ENCODE data around the gene KRT17. TPM values are rescaled to one million over a fixed set of nuclear protein-coding genes. Genes with fewer than 3 reads are reported as not detected.

The KRT17 gene
- polyA plus RNA-seq, result 100 to 1,000 TPM in 1 of 2 donors, 10 to 100 TPM in 1; 92.9 to 191 TPM

- H3K27ac ChIP-seq (ENCODE audit: low read depth in 2 of 2, low read length in 1 of 2), result peak within 1 kb of the TSS in 1 of 2 donors; percentile 24
- peaks cover 2 to 28% of the 10 kb centered on the region in 2 donors for H3K4me1 ChIP-seq (ENCODE audit: control insufficient read depth in 2 of 2, insufficient read depth in 2 of 2, low read length in 1 of 2)
- peaks cover 0 to 2% of the 10 kb centered on the region in 2 donors for H3K9me3 ChIP-seq (ENCODE audit: control insufficient read depth in 2 of 2, insufficient read depth in 1 of 2, low read depth in 1 of 2, low read length in 1 of 2)
These were observed at the start of gene KRT17 for GRCh38 chr17:41624208-41625101. Gene KRT17 (minus strand): TSS chr17:41624575. CDS start chr17:41624509, 66 bp downstream.

GRCh38 chr17:41672153-41672552 lies 47.8 kb upstream of the KRT17 start:
- 73 to 78% methylated on average over 7 of the region's 7 CpGs for WGBS, 2 donors
- no peaks in the 10 kb centered on the region for H3K27me3 ChIP-seq (ENCODE audit: control insufficient read depth in 1 of 2, insufficient read depth in 2 of 2, low read length in 2 of 2)

More at GRCh38 chr17:41624208-41625101, at the start of gene KRT17:
- 43 to 53% methylated on average over 30 to 32 of the region's 33 CpGs for WGBS, 2 donors
- H3K4me3 ChIP-seq (ENCODE audit: low read depth in 1 of 2, low read length in 2 of 2), result peak within 1 kb of the TSS; percentile 13 to 20
- no peaks in the 10 kb centered on the region for H3K36me3 ChIP-seq (ENCODE audit: control insufficient read depth in 2 of 2, insufficient read depth in 2 of 2, low read length in 1 of 2)
- no peaks in the 10 kb centered on the region for H3K27me3 ChIP-seq (ENCODE audit: control insufficient read depth in 1 of 2, insufficient read depth in 2 of 2, low read length in 2 of 2)

GRCh38 chr17:41667280-41668041 lies 43.1 kb upstream of the KRT17 start:
- Histone ChIP-seq H3K4me1 (ENCODE audit: control insufficient read depth in 2 of 2, insufficient read depth in 2 of 2, low read length in 1 of 2) (peaks cover 3 to 17% of the 10 kb centered on the region in 2 donors), H3K9me3 (ENCODE audit: control insufficient read depth in 2 of 2, insufficient read depth in 1 of 2, low read depth in 1 of 2, low read length in 1 of 2) (no peaks in the 10 kb centered on the region), H3K4me3 (ENCODE audit: low read depth in 1 of 2, low read length in 2 of 2) (peak overlapping the region in 1 of 2 donors; percentile 61), H3K36me3 (ENCODE audit: control insufficient read depth in 2 of 2, insufficient read depth in 2 of 2, low read length in 1 of 2) (no peaks in the 10 kb centered on the region), H3K27me3 (ENCODE audit: control insufficient read depth in 1 of 2, insufficient read depth in 2 of 2, low read length in 2 of 2) (no peaks in the 10 kb centered on the region), H3K27ac (ENCODE audit: low read depth in 2 of 2, low read length in 1 of 2) (peak overlapping the region; percentile 72 to 97)
- 41 to 47% methylated on average over 23 of the region's 23 CpGs for WGBS, 2 donors

More at GRCh38 chr17:41672153-41672552, 47.8 kb upstream of the KRT17 start:
- Histone ChIP-seq H3K4me1 (ENCODE audit: control insufficient read depth in 2 of 2, insufficient read depth in 2 of 2, low read length in 1 of 2) (peaks cover 0 to 11% of the 10 kb centered on the region in 2 donors), H3K9me3 (ENCODE audit: control insufficient read depth in 2 of 2, insufficient read depth in 1 of 2, low read depth in 1 of 2, low read length in 1 of 2) (no peaks in the 10 kb centered on the region), H3K27ac (ENCODE audit: low read depth in 2 of 2, low read length in 1 of 2) (no peak overlapping the region), H3K36me3 (ENCODE audit: control insufficient read depth in 2 of 2, insufficient read depth in 2 of 2, low read length in 1 of 2) (no peaks in the 10 kb centered on the region), H3K4me3 (ENCODE audit: low read depth in 1 of 2, low read length in 2 of 2) (no peak overlapping the region)

DNA sequence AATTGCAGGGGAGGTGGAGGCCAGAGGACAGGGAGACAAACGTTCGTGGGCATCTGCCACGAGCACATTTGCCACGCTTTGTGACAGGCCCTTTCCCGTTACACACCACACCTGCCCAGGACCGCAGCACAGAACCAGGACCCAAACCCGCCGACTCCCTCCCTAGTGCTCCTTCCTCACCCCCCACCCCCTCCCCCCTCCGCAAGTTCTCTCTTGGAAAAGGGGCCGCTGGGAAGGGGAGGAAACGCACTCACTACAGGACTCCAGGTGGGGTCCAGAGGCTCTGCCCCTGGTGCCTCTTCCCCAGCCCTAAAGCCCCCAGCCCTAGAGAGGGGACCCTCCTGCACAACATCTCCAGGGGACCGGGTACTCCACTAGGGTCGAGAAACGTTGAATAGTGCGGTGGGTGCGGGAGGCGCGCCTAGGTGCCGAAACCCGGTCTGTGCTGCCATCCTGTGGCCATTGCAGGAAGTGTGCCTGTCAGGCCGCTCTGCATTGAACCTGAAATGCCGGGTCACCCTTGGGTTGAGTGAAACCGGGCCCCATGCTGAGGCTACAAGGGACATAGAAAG lies 42.4 kb upstream of the KRT17 start:
- Histone ChIP-seq H3K36me3 (ENCODE audit: control insufficient read depth in 2 of 2, insufficient read depth in 2 of 2, low read length in 1 of 2) (no peaks in the 10 kb centered on the region), H3K27me3 (ENCODE audit: control insufficient read depth in 1 of 2, insufficient read depth in 2 of 2, low read length in 2 of 2) (no peaks in the 10 kb centered on the region), H3K4me3 (ENCODE audit: low read depth in 1 of 2, low read length in 2 of 2) (peak overlapping the region; percentile 28 to 61), H3K9me3 (ENCODE audit: control insufficient read depth in 2 of 2, insufficient read depth in 1 of 2, low read depth in 1 of 2, low read length in 1 of 2) (no peaks in the 10 kb centered on the region), H3K4me1 (ENCODE audit: control insufficient read depth in 2 of 2, insufficient read depth in 2 of 2, low read length in 1 of 2) (peaks cover 3 to 18% of the 10 kb centered on the region in 2 donors), H3K27ac (ENCODE audit: low read depth in 2 of 2, low read length in 1 of 2) (peak overlapping the region; percentile 90 to 97)
- 0 to 1% methylated on average over 21 to 23 of the region's 23 CpGs for WGBS, 2 donors

- no peaks in the 10 kb centered on the region for H3K9me3 ChIP-seq (ENCODE audit: control insufficient read depth in 2 of 2, insufficient read depth in 1 of 2, low read depth in 1 of 2, low read length in 1 of 2)
- no peaks in the 10 kb centered on the region for H3K27me3 ChIP-seq (ENCODE audit: control insufficient read depth in 1 of 2, insufficient read depth in 2 of 2, low read length in 2 of 2)
- H3K36me3 ChIP-seq (ENCODE audit: control insufficient read depth in 2 of 2, insufficient read depth in 2 of 2, low read length in 1 of 2), result no peaks in the 10 kb centered on the region
- H3K4me3 ChIP-seq (ENCODE audit: low read depth in 1 of 2, low read length in 2 of 2), result peak overlapping the region in 1 of 2 donors; percentile 61
- WGBS, 2 donors, result 3% methylated on average over 11 of the region's 11 CpGs
- peak overlapping the region; percentile 90 to 97 for H3K27ac ChIP-seq (ENCODE audit: low read depth in 2 of 2, low read length in 1 of 2)
- peaks cover 3 to 18% of the 10 kb centered on the region in 2 donors for H3K4me1 ChIP-seq (ENCODE audit: control insufficient read depth in 2 of 2, insufficient read depth in 2 of 2, low read length in 1 of 2)
These were observed 41.9 kb upstream of the KRT17 start for GRCh38 chr17:41666237-41666641.

DNA sequence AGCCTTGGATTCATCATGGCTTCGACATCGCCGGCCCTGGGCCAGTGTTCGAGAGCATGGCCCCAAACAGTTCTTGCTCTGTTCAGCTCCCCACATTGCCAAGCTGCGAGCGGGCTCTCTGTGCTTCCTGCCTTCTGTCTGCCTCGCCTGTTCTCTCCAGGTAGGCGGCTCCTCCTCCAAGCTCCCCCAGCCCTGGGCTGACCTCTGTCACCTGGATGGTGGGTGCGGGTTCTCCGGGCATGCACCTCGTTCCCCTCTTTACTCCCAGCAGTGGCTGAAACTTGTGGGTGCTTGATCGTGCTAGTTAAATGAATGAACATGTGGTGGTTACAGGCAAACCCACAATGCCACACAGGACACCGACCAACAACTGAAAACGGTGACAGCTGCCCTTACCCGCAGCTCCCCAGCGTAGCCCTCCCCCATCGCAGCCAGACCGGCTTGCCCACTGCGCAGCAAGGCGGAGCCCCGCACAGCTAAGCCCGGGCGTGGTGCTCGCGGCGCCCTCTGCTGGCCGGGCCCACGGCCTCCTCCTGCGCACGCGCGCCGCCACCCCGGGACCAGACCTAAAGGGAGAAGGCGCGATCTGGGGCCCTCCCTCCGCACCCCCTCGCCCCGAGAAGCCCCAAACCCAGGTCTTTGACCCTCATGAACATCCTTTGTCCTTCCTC lies 41.3 kb upstream of the KRT17 start:
- WGBS, 2 donors, result 1 to 2% methylated on average over 27 to 39 of the region's 39 CpGs

GRCh38 chr17:41664587-41665565 lies 40.5 kb upstream of the KRT17 start:
- Histone ChIP-seq H3K4me1 (ENCODE audit: control insufficient read depth in 2 of 2, insufficient read depth in 2 of 2, low read length in 1 of 2) (peaks cover 3 to 26% of the 10 kb centered on the region in 2 donors), H3K4me3 (ENCODE audit: low read depth in 1 of 2, low read length in 2 of 2) (peak overlapping the region; percentile 56 to 61), H3K27me3 (ENCODE audit: control insufficient read depth in 1 of 2, insufficient read depth in 2 of 2, low read length in 2 of 2) (no peaks in the 10 kb centered on the region), H3K27ac (ENCODE audit: low read depth in 2 of 2, low read length in 1 of 2) (peak overlapping the region; percentile 90 to 97), H3K9me3 (ENCODE audit: control insufficient read depth in 2 of 2, insufficient read depth in 1 of 2, low read depth in 1 of 2, low read length in 1 of 2) (no peaks in the 10 kb centered on the region), H3K36me3 (ENCODE audit: control insufficient read depth in 2 of 2, insufficient read depth in 2 of 2, low read length in 1 of 2) (no peaks in the 10 kb centered on the region)
- 44 to 45% methylated on average over 14 to 15 of the region's 15 CpGs for WGBS, 2 donors

More for the DNA sequence above, 41.3 kb upstream of the KRT17 start:
- Histone ChIP-seq H3K4me3 (ENCODE audit: low read depth in 1 of 2, low read length in 2 of 2) (peak overlapping the region; percentile 56 to 61), H3K4me1 (ENCODE audit: control insufficient read depth in 2 of 2, insufficient read depth in 2 of 2, low read length in 1 of 2) (peaks cover 3 to 18% of the 10 kb centered on the region in 2 donors), H3K36me3 (ENCODE audit: control insufficient read depth in 2 of 2, insufficient read depth in 2 of 2, low read length in 1 of 2) (no peaks in the 10 kb centered on the region), H3K27me3 (ENCODE audit: control insufficient read depth in 1 of 2, insufficient read depth in 2 of 2, low read length in 2 of 2) (no peaks in the 10 kb centered on the region), H3K9me3 (ENCODE audit: control insufficient read depth in 2 of 2, insufficient read depth in 1 of 2, low read depth in 1 of 2, low read length in 1 of 2) (no peaks in the 10 kb centered on the region), H3K27ac (ENCODE audit: low read depth in 2 of 2, low read length in 1 of 2) (peak overlapping the region; percentile 90 to 97)

DNA sequence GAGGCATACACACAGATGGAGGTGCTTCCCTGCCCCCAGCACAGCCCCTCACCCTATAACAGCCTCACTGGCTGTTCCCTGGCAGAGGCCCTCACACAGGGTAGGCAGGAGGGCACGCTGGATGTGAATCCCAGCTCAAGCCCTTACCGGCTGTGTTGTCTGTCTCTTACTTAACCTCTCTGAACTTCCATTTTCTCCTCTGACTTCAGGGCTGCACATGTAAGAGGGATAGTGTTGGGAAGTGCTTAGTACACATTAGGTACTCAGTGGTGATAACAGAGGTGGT lies 39.7 kb upstream of the KRT17 start:
- 68 to 74% methylated on average over 2 of the region's 2 CpGs for WGBS, 2 donors
- Histone ChIP-seq H3K4me1 (ENCODE audit: control insufficient read depth in 2 of 2, insufficient read depth in 2 of 2, low read length in 1 of 2) (peaks cover 3 to 28% of the 10 kb centered on the region in 2 donors), H3K36me3 (ENCODE audit: control insufficient read depth in 2 of 2, insufficient read depth in 2 of 2, low read length in 1 of 2) (no peaks in the 10 kb centered on the region), H3K9me3 (ENCODE audit: control insufficient read depth in 2 of 2, insufficient read depth in 1 of 2, low read depth in 1 of 2, low read length in 1 of 2) (no peaks in the 10 kb centered on the region), H3K27me3 (ENCODE audit: control insufficient read depth in 1 of 2, insufficient read depth in 2 of 2, low read length in 2 of 2) (no peaks in the 10 kb centered on the region), H3K4me3 (ENCODE audit: low read depth in 1 of 2, low read length in 2 of 2) (peak overlapping the region in 1 of 2 donors; percentile 9), H3K27ac (ENCODE audit: low read depth in 2 of 2, low read length in 1 of 2) (peak overlapping the region; percentile 90 to 97)

All from esophagus (tissue), 2 donors.